ENCODE measurements around the gene C1QTNF8. TPM values are rescaled to one million over a fixed set of nuclear protein-coding genes. Genes with fewer than 3 reads are reported as not detected.

Gene C1QTNF8
- total RNA-seq, 4 donors from 2014 or later, result not detected

DNA sequence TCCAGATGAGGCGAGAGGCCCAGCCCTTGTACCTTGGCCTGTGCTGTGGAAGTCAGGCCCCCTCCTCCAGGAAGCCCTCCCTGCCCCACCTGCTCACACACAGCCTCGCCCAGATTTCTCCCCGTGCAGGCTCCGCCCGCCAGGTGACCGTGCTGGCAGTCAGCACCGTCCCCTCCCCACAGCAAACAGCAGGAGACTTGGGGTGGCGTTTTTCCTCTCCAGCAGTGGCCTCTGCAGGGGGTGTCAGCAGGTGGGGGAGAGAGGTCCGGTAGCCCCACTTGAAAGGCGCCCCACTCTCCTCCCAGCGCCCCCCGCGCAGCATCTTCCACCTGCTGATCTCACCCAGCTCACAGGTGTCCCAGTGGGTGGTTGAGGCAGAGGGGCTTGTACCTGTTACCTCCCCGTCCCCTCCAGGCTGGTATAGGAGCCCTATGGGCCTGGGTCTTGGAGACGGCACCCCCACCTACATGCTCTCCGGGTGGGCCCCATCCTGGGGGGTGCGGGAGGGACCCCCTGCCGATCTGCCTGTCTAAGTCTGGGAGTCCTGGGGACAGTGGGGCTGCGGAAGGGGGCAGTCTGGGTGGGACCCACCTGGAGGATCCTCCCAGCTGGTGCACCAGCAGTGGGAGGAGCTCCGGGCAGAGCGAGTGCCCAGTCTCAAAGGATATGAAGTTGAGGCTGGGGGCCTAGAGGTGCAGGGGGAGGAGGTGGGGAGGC is 4.2 kb upstream of the C1QTNF8 start:
- peaks cover 5 to 10% of the 10 kb centered on the region in 2 donors for H3K27me3 ChIP-seq
- intact Hi-C loops (cut with DNase I; ENCODE audit: low total_unique reads), result no loop called here
- TF ChIP-seq, protein P1, sequence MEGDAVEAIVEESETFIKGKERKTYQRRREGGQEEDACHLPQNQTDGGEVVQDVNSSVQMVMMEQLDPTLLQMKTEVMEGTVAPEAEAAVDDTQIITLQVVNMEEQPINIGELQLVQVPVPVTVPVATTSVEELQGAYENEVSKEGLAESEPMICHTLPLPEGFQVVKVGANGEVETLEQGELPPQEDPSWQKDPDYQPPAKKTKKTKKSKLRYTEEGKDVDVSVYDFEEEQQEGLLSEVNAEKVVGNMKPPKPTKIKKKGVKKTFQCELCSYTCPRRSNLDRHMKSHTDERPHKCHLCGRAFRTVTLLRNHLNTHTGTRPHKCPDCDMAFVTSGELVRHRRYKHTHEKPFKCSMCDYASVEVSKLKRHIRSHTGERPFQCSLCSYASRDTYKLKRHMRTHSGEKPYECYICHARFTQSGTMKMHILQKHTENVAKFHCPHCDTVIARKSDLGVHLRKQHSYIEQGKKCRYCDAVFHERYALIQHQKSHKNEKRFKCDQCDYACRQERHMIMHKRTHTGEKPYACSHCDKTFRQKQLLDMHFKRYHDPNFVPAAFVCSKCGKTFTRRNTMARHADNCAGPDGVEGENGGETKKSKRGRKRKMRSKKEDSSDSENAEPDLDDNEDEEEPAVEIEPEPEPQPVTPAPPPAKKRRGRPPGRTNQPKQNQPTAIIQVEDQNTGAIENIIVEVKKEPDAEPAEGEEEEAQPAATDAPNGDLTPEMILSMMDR (IDR thresholded peaks at IDR 0.05), result no peak
- no peak for TF ChIP-seq POLR2A (IDR thresholded peaks at IDR 0.05)

DNA sequence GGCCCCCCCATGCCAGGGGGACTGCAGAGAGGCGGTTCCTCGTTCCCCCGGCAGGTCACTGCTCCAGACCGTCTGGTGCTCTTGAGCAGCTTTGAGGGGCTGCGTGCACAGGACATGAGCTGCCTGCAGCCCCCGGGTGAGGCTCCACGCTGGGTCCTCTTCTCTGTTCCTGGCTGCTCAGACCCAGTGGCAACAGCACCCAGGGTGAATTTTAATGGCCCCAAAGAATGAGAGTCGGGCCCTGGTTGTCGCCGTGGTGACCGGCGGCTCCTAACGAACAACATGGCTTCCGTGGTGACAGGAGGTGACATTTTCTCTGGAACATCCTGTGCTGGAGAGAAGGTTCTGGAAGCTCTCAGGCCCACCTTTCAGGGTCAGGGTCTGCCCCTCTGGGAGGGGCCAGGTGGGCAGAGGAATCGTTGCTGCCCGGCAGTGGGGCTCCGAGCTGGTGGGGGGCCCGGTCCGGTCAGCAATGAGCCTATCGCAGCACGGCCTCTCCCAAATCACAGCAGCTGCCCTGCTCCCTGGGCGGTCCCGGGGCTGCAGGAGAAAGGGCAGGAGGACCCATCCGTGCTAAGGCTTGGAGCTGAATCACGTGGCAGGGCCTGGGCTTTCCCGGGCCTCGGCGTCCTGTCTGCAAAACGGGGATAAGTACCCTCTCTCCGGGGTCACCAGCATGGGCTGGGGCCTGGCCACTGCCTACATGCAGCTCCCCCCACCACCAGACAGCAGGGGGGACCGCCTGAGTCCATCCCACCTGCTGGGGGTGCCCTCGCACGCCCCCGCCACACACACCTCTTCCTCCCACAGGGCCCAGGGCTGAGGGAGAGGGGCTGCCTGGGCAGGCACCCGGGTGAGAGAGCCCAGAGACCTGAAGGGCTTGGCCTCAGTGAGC is 3.4 kb upstream of the C1QTNF8 start:
- DNase-seq, result no peak
- peaks cover 5 to 10% of the 10 kb centered on the region in 2 donors for H3K27me3 ChIP-seq
- no peak for TF ChIP-seq POLR2A (IDR thresholded peaks at IDR 0.05)
- TF ChIP-seq, protein P1 (IDR thresholded peaks at IDR 0.05), result no peak
- intact Hi-C loops (cut with DNase I; ENCODE audit: low total_unique reads), result no loop called here
- no peak overlapping the region for H3K27ac ChIP-seq
- no peak overlapping the region for H3K4me3 ChIP-seq
- no peaks in the 10 kb centered on the region for H3K9me3 ChIP-seq
- no peaks in the 10 kb centered on the region for H3K36me3 ChIP-seq
- peaks cover 0 to 3% of the 10 kb centered on the region in 2 donors for H3K4me1 ChIP-seq

More for the DNA sequence above, 4.2 kb upstream of the C1QTNF8 start:
- Histone ChIP-seq H3K9me3 (no peaks in the 10 kb centered on the region), H3K4me1 (peaks cover 0 to 3% of the 10 kb centered on the region in 2 donors), H3K36me3 (no peaks in the 10 kb centered on the region), H3K27ac (no peak overlapping the region), H3K4me3 (no peak overlapping the region)
- DNase-seq, result no peak

DNA sequence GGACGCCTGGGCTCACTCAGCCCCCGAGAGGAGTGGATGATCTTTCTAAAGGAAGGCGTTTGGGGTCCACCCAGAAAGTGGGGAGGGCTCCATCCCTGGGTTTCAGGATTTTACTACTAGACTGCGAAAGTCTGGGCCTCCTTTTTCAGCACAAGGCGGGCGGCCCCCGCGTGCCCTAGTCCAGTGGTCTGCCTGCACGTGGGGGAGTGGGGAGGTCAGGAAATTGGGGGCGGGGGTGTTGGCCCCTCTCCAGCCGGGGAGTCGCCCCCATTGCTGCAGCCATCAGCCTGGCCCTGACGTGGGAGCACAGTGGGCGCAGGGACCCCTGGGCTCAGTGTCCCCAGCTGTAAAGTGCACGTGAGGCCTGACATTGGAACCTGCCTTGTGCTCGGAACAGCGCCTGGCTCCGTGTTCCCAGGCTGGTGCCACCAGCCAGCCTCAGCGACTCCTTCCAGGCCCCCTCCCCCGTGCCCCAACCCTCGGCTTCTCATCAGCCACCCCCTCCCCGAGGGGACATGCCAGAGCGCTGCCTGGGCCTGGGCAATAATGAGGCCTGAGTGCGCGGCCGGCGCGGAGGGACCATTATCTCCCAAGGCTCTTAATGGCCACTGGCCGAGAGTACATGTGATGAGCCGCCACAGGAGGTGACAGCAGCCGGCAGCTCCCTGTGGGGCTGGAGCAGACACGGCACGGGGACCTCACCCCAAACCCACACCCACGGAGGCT is 2.4 kb upstream of the C1QTNF8 start:
- no peak for TF ChIP-seq POLR2A (IDR thresholded peaks at IDR 0.05)
- TF ChIP-seq, protein P1 (IDR thresholded peaks at IDR 0.05), result no peak
- no peak for DNase-seq
- H3K27me3 ChIP-seq, result peaks cover 5 to 10% of the 10 kb centered on the region in 2 donors
- no peaks in the 10 kb centered on the region for H3K9me3 ChIP-seq
- no peak overlapping the region for H3K27ac ChIP-seq
- no peak overlapping the region for H3K4me3 ChIP-seq
- intact Hi-C loops (cut with DNase I; ENCODE audit: low total_unique reads), result no loop called here
- no peaks in the 10 kb centered on the region for H3K36me3 ChIP-seq
- peaks cover 0 to 3% of the 10 kb centered on the region in 2 donors for H3K4me1 ChIP-seq

DNA sequence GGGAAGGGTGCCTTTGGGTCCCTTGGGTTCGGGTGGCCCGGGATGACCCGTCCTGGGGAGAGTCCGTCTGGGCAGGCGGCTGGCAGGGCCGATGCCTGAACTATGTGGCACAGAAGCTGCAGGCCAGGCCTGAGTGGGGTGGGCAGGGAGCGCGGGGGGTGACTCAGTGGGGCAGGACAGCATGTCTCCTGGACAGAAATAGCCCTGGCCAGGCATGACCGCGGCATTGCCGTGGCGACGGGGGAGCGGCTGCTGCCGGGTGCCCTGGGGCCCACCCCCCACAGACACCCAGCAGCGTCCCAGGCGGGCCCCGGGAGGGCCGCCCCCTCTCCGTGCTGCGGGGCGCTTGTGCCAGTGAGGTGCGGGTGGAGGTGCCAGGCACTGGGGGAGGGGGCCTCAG is 1.8 kb upstream of the C1QTNF8 start:
- Histone ChIP-seq H3K27me3 (peaks cover 4 to 5% of the 10 kb centered on the region in 2 donors), H3K4me1 (no peaks in the 10 kb centered on the region), H3K27ac (no peak overlapping the region), H3K9me3 (no peaks in the 10 kb centered on the region), H3K36me3 (no peaks in the 10 kb centered on the region), H3K4me3 (no peak overlapping the region)
- intact Hi-C loops (cut with DNase I; ENCODE audit: low total_unique reads), result no loop called here
- no peak for TF ChIP-seq POLR2A (IDR thresholded peaks at IDR 0.05)
- TF ChIP-seq, protein P1 (IDR thresholded peaks at IDR 0.05), result no peak
- no peak for DNase-seq
